AG04449 (cell line): ENCODE data around the gene CCL5.

Source experiments
- CTCF ChIA-PET: fragments of 350-600 bp; formaldehyde crosslinking; extraction: SDS; loops from one replicate; lab custom pipeline; 2021; ENCODE audit warnings: antibody characterized with exemption; lab: Yijun Ruan, JAX
- POLR2A ChIA-PET: fragments of 400-600, 350-600 bp; formaldehyde crosslinking; extraction: SDS; loops from one replicate; lab custom pipeline; 2020; ENCODE audit warnings: antibody characterized with exemption, inconsistent platforms; lab: Yijun Ruan, JAX
- DNase-seq: peaks from one replicate; pipeline ENCODE4 v3.0.0-alpha.2; 2010; ENCODE audit warnings: low read depth, low spot score
- H3K4me3 ChIP-seq: 2 replicates; pipeline ENCODE4 v1.5.1; 2011; ENCODE audit warnings: low read depth, mild to moderate bottlenecking, control low read depth, low read length
- TF ChIP-seq, protein P1 (sequence below): IDR thresholded peaks from one replicate; pipeline ENCODE4 v1.5.1; 2011; ENCODE audit warnings: mild to moderate bottlenecking, moderate library complexity, low read length, control low read depth, inconsistent platforms; ENCODE audit not compliant: insufficient read depth; ENCODE audit errors: missing control alignments

Gene CCL5

DNA sequence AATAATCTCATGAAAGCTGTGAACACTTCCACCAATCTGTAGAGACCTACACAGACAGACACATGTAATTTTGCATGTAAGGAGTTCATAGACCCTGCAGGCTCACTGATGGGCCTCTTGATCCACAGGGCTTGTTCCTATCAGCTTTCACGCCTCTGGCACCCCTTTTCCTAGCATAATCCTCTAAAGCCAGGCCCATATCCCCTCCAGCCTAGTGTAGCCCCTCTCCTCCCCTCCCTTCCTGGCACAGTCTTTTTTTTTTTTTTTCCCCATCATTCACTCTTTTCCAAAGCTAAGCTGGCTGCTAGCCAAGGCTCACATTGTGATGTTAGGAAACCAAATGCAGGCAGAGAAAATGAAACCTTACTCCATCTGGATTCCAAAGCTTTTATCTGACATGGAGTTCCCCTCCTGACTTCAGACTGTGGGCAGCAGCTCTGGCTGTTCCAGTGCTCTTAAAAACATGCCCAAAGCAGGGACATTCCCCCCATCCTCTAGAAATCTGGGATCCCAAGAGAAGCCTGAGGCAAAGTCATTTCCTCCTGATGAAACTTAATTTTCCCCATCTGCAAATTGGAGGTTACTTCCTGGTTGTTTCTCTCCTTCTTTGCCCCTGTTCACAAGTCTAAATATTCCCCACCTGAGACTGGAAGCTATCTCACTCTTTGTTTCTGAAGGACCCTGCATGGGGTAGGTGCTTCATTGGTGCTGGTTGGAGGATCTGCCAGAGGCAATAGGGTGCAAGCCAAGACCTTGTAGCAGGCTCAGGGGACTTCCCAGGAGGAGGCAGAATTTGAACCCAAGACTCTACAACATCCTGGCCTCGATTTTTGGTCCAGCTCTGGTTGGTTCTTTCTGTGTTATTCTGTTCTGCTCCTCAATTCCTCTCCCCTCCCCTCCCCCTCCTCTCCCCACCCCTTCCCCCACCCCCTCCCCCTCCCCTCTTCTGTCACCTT is 9.9 kb upstream of the CCL5 start:
- H3K4me3 ChIP-seq, result no peak overlapping the region
- POLR2A ChIA-PET, result no interaction called here
- TF ChIP-seq, protein P1, sequence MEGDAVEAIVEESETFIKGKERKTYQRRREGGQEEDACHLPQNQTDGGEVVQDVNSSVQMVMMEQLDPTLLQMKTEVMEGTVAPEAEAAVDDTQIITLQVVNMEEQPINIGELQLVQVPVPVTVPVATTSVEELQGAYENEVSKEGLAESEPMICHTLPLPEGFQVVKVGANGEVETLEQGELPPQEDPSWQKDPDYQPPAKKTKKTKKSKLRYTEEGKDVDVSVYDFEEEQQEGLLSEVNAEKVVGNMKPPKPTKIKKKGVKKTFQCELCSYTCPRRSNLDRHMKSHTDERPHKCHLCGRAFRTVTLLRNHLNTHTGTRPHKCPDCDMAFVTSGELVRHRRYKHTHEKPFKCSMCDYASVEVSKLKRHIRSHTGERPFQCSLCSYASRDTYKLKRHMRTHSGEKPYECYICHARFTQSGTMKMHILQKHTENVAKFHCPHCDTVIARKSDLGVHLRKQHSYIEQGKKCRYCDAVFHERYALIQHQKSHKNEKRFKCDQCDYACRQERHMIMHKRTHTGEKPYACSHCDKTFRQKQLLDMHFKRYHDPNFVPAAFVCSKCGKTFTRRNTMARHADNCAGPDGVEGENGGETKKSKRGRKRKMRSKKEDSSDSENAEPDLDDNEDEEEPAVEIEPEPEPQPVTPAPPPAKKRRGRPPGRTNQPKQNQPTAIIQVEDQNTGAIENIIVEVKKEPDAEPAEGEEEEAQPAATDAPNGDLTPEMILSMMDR, result no peak
- CTCF ChIA-PET, result interaction anchor here (0.6 to 0.7 kb wide), 2 partner anchors 40 to 43 kb away, joined by 3 read pairs; no protein-coding TSS in a partner anchor
- peak; percentile 36 for DNase-seq

DNA sequence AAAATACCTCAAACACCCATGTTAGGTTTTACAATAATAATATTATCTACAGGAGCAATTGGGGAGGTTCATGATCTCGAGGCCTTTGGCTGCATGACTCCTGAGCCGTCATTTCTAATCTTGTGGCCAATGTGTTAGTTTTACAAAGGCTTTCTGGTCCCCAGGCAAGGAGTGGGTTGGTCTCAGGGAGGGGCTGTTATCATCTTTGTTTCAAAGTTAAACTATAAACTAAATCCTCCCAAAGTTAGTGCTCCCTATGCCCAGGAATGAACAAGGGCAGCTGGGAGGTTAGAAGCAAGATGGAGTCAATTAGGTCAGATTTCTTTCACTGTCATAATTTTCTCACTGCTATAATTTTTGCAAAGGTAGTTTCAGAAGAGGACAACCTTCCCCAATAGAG is 9.1 kb upstream of the CCL5 start:
- no peak for DNase-seq
- TF ChIP-seq, protein P1, result no peak
- POLR2A ChIA-PET, result no interaction called here
- CTCF ChIA-PET, result no interaction called here
- no peak overlapping the region for H3K4me3 ChIP-seq

DNA sequence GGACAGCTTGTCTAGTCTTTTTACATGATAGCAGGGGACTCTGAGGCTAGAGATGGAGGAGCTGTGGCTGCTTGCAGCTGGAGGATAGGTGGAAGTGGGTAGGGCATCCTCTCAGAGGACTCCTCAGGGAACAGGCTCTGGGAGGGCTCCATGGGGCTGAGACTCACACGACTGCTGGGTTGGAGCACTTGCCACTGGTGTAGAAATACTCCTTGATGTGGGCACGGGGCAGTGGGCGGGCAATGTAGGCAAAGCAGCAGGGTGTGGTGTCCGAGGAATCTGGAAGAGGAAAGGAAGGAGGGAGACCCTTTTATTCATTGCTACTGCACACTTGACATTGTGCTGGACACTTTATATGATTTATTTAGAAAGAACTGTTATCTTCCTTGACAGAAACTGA is 1.8 kb downstream of the CCL5 start:
- ChIA-PET CTCF (no interaction called here), POLR2A (interaction anchor here (0.6 kb wide), 1 partner anchor 938 kb away, joined by 4 read pairs; no protein-coding TSS in a partner anchor)
- DNase-seq, result no peak
- H3K4me3 ChIP-seq, result no peak overlapping the region
- TF ChIP-seq, protein P1, result no peak

- no peak for DNase-seq
- H3K4me3 ChIP-seq, result no peak overlapping the region
- ChIA-PET CTCF (no interaction called here), POLR2A (interaction anchor here (0.6 kb wide), 2 partner anchors 36 to 937 kb away, joined by 3 to 4 read pairs; no protein-coding TSS in a partner anchor)
- TF ChIP-seq, protein P1, result no peak
Measured at GRCh38 chr17:35877345-35878029, 2.7 kb downstream of the CCL5 start.

- ChIA-PET POLR2A (interaction anchor here (0.6 kb wide), 1 partner anchor 35 kb away, joined by 3 read pairs; no protein-coding TSS in a partner anchor), CTCF (no interaction called here)
- DNase-seq, result no peak
- no peak overlapping the region for H3K4me3 ChIP-seq
- TF ChIP-seq, protein P1, result no peak
Measured at GRCh38 chr17:35876534-35876933, 3.6 kb downstream of the CCL5 start.

DNA sequence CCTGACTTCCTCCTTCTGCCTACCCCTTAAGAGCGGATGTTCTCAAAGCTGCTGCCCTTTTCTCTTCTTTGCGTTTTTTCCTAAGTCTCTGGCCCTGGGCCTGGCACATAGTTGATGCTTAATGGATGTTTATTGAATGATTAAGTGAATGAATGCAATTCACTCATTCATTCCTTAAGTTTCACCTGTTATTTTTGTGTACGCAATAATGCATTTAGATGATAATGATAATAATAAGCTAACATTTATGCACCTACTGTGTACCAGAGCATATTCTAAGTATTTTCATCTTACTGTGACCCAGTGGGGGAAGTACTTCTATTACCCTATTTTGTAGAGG is 4.4 kb downstream of the CCL5 start:
- no peak overlapping the region for H3K4me3 ChIP-seq
- TF ChIP-seq, protein P1, result no peak
- DNase-seq, result no peak
- CTCF ChIA-PET, result no interaction called here
- POLR2A ChIA-PET, result no interaction called here
